ENCODE results near the gene DHRS9.

DNA sequence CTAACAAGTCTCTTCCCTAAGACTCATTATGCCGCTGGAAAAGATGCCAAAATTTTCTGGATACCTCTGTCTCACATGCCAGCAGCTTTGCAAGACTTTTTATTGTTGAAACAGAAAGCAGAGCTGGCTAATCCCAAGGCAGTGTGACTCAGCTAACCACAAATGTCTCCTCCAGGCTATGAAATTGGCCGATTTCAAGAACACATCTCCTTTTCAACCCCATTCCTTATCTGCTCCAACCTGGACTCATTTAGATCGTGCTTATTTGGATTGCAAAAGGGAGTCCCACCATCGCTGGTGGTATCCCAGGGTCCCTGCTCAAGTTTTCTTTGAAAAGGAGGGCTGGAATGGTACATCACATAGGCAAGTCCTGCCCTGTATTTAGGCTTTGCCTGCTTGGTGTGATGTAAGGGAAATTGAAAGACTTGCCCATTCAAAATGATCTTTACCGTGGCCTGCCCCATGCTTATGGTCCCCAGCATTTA lies 26.3 kb downstream of the DHRS9 start:
- TF ChIP-seq, protein P1, sequence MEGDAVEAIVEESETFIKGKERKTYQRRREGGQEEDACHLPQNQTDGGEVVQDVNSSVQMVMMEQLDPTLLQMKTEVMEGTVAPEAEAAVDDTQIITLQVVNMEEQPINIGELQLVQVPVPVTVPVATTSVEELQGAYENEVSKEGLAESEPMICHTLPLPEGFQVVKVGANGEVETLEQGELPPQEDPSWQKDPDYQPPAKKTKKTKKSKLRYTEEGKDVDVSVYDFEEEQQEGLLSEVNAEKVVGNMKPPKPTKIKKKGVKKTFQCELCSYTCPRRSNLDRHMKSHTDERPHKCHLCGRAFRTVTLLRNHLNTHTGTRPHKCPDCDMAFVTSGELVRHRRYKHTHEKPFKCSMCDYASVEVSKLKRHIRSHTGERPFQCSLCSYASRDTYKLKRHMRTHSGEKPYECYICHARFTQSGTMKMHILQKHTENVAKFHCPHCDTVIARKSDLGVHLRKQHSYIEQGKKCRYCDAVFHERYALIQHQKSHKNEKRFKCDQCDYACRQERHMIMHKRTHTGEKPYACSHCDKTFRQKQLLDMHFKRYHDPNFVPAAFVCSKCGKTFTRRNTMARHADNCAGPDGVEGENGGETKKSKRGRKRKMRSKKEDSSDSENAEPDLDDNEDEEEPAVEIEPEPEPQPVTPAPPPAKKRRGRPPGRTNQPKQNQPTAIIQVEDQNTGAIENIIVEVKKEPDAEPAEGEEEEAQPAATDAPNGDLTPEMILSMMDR (optimal IDR thresholded peaks at IDR 0.05 in 1 of 3, IDR thresholded peaks at IDR 0.05 in 1 of 3, conservative IDR thresholded peaks at IDR 0.05 in 1 of 3; ENCODE audit: extremely low read depth in 1 of 3, insufficient read depth in 2 of 3, low read length in 3 of 3), result no peak
- TF ChIP-seq EZH2 (IDR thresholded peaks at IDR 0.05; ENCODE audit: low read length), result no peak
